Right cardiac atrium (tissue), 5 donors: ENCODE results near the gene DDX60. TPM values are rescaled to one million over a fixed set of nuclear protein-coding genes. Genes with fewer than 3 reads are reported as not detected.
A peak's percentile ranks its signal among the peaks of the same experiment; 100 is the strongest.
"Not testable (repeated sequence)": the region's sequence is repeated elsewhere in the genome, so short reads cannot be mapped to it uniquely, and the experiment has no call there.

Source experiments
- ATAC-seq, 2 donors: fragments of 200-7000 bp; cut with Tn5 transposase; one replicate each; pipeline versions ENCODE4 v1.8.0 to v1.9.1; 2020; ENCODE audit warnings: moderate library complexity in 2 of 2, mild to moderate bottlenecking in 1 of 2
- DNase-seq, 3 donors: peaks; one replicate each; pipeline ENCODE4 v3.0.0-alpha.2; 2020
- H3K27ac ChIP-seq: one replicate; pipeline ENCODE4 v1.5.1; 2013; ENCODE audit warnings: mild to moderate bottlenecking, low read length, control low read depth, moderate library complexity
- H3K27me3 ChIP-seq: one replicate; pipeline ENCODE4 v1.6.1; 2013; ENCODE audit not compliant: control insufficient read depth, insufficient read depth
- H3K4me1 ChIP-seq: one replicate; pipeline ENCODE4 v1.6.1; 2013; ENCODE audit warnings: low read length; ENCODE audit not compliant: control insufficient read depth, insufficient read depth
- H3K4me3 ChIP-seq: one replicate; pipeline ENCODE4 v1.5.1; 2013; ENCODE audit warnings: low read length, control low read depth
- H3K9me3 ChIP-seq: one replicate; pipeline ENCODE4 v1.6.1; 2013; ENCODE audit warnings: low read length; ENCODE audit not compliant: control insufficient read depth
- WGBS: extraction: QIAGEN DNeasy Blood & Tissue Kit; methylation state at CpG from one replicate; pipeline ENCODE4 v1.1.7; 2013; 5-methylcytosine and 5-hydroxymethylcytosine counted together
- intact Hi-C, 4 donors: fragments of 100-400 bp; cut with DNase I; formaldehyde crosslinking; loops; one replicate each; pipeline versions ENCODE4 v1.11.0 to v1.14.0; 2022 to 2023
- polyA plus RNA-seq: library from polyadenylated mRNA; stranded (reverse); fragments of 200-250 nt; gene quantifications from one replicate; pipeline ENCODE4 v1.2.3, GENCODE V29; 2013
- total RNA-seq, 4 donors: library from RNA; stranded (reverse); fragmentation: NEBNext Ultra II Directional; extraction: Animal tissue kit (Norgen Biotek cat#: 25700); gene quantifications; one replicate each; pipeline ENCODE4 v1.2.1, GENCODE V29; 2021
- donor health status: healthy with polysubstance abuse.
- donor health status: DM: no; HTN: yes; CAD: no.
- donor health status: DM: no; HTN: no; CAD: no.
- donor health status: DM: no; HTN: yes; CAD: no; lungs with severe emphysema.
- donor health status: DM: yes; HTN: yes; CAD: no.

DDX60 gene
- total and polyA plus RNA-seq, 5 donors, result 4.6 to 14.7 (median 9.5) TPM

GRCh38 chr4:168293386-168293975 lies 25.1 kb downstream of the DDX60 start:
- ATAC-seq (no peak), DNase-seq (no peak)
- Histone ChIP-seq H3K4me3 (no peak overlapping the region), H3K9me3 (no peaks in the 10 kb centered on the region), H3K27ac (no peak overlapping the region), H3K4me1 (no peaks in the 10 kb centered on the region), H3K27me3 (no peaks in the 10 kb centered on the region)
- intact Hi-C loops, result no loop called here
- WGBS, result 94% methylated on average over 3 of the region's 3 CpGs

- no peak for ATAC-seq
- Histone ChIP-seq H3K27me3 (no peaks in the 10 kb centered on the region), H3K4me1 (no peaks in the 10 kb centered on the region), H3K4me3 (no peak overlapping the region), H3K9me3 (no peaks in the 10 kb centered on the region), H3K27ac (no peak overlapping the region)
- WGBS, result 99% methylated on average over 1 of the region's 1 CpG
- no peak for DNase-seq
- intact Hi-C loops, result no loop called here
Measured at GRCh38 chr4:168291242-168291641, 27.3 kb downstream of the DDX60 start.

GRCh38 chr4:168285850-168286249 lies 32.7 kb downstream of the DDX60 start:
- H3K27me3 ChIP-seq, intact Hi-C loops, H3K9me3 ChIP-seq, H3K4me3 ChIP-seq, DNase-seq, ATAC-seq, H3K27ac ChIP-seq, H3K4me1 ChIP-seq: not testable (repeated sequence)
- 94% methylated on average over 1 of the region's 1 CpG for WGBS

- 79% methylated on average over 2 of the region's 2 CpGs for WGBS
- intact Hi-C loops, result no loop called here
- H3K9me3 ChIP-seq, result no peaks in the 10 kb centered on the region
- H3K27me3 ChIP-seq, result no peaks in the 10 kb centered on the region
- no peak for ATAC-seq
- no peak overlapping the region for H3K4me3 ChIP-seq
- H3K27ac ChIP-seq, result no peak overlapping the region
- no peaks in the 10 kb centered on the region for H3K4me1 ChIP-seq
- no peak for DNase-seq
Measured at GRCh38 chr4:168279556-168279955, 39.0 kb downstream of the DDX60 start.

- Histone ChIP-seq H3K4me1 (no peaks in the 10 kb centered on the region), H3K4me3 (no peak overlapping the region), H3K27ac (no peak overlapping the region), H3K9me3 (no peaks in the 10 kb centered on the region), H3K27me3 (no peaks in the 10 kb centered on the region)
- ATAC-seq, result no peak
- 96% methylated on average over 2 of the region's 2 CpGs for WGBS
- no peak for DNase-seq
- intact Hi-C loops, result no loop called here
Measured at GRCh38 chr4:168275836-168276235, 42.7 kb downstream of the DDX60 start.

GRCh38 chr4:168274871-168275270 lies 43.7 kb downstream of the DDX60 start:
- no peak overlapping the region for H3K4me3 ChIP-seq
- no peaks in the 10 kb centered on the region for H3K9me3 ChIP-seq
- no peak overlapping the region for H3K27ac ChIP-seq
- no peak for DNase-seq
- 97% methylated on average over 1 of the region's 1 CpG for WGBS
- ATAC-seq, result no peak
- H3K27me3 ChIP-seq, result no peaks in the 10 kb centered on the region
- no peaks in the 10 kb centered on the region for H3K4me1 ChIP-seq
- intact Hi-C loops, result no loop called here

GRCh38 chr4:168273838-168274237 lies 44.7 kb downstream of the DDX60 start:
- no peak for ATAC-seq
- H3K4me3 ChIP-seq, result no peak overlapping the region
- no peak for DNase-seq
- intact Hi-C loops, result no loop called here
- H3K9me3 ChIP-seq, result no peaks in the 10 kb centered on the region
- WGBS, result 86% methylated on average over 9 of the region's 9 CpGs
- H3K4me1 ChIP-seq, result no peaks in the 10 kb centered on the region
- no peaks in the 10 kb centered on the region for H3K27me3 ChIP-seq
- H3K27ac ChIP-seq, result no peak overlapping the region

- no peaks in the 10 kb centered on the region for H3K4me1 ChIP-seq
- H3K9me3 ChIP-seq, result no peaks in the 10 kb centered on the region
- WGBS, result 98% methylated on average over 2 of the region's 2 CpGs
- no peak overlapping the region for H3K27ac ChIP-seq
- no peak for DNase-seq
- intact Hi-C loops, result no loop called here
- no peaks in the 10 kb centered on the region for H3K27me3 ChIP-seq
- ATAC-seq, result no peak
- no peak overlapping the region for H3K4me3 ChIP-seq
Measured at GRCh38 chr4:168272488-168272887, 46.1 kb downstream of the DDX60 start.

- peak overlapping the region; percentile 34 for H3K27ac ChIP-seq
- 36% methylated on average over 2 of the region's 2 CpGs for WGBS
- no peak overlapping the region for H3K4me3 ChIP-seq
- DNase-seq (peak in 2 of 3 donors; percentile 29 to 60), ATAC-seq (peak; percentile 66)
- no peaks in the 10 kb centered on the region for H3K9me3 ChIP-seq
- intact Hi-C loops, result no loop called here
- no peaks in the 10 kb centered on the region for H3K27me3 ChIP-seq
- no peaks in the 10 kb centered on the region for H3K4me1 ChIP-seq
Measured at GRCh38 chr4:168269896-168270295, 48.7 kb downstream of the DDX60 start.

GRCh38 chr4:168265327-168265726 lies 53.2 kb downstream of the DDX60 start:
- 56% methylated on average over 1 of the region's 1 CpG for WGBS
- ATAC-seq (peak; percentile 57 to 72), DNase-seq (no peak)
- Histone ChIP-seq H3K4me1 (no peaks in the 10 kb centered on the region), H3K27me3 (no peaks in the 10 kb centered on the region), H3K4me3 (no peak overlapping the region), H3K9me3 (no peaks in the 10 kb centered on the region), H3K27ac (peak overlapping the region; percentile 62)
- intact Hi-C loops, result no loop called here

- DNase-seq, result no peak
- Histone ChIP-seq H3K4me3 (no peak overlapping the region), H3K27ac (no peak overlapping the region), H3K4me1 (no peaks in the 10 kb centered on the region), H3K27me3 (no peaks in the 10 kb centered on the region), H3K9me3 (no peaks in the 10 kb centered on the region)
- intact Hi-C loops, result no loop called here
- WGBS, result 60% methylated on average over 3 of the region's 3 CpGs
- ATAC-seq, result peak; percentile 92 to 94
Measured at GRCh38 chr4:168264903-168265302, 53.6 kb downstream of the DDX60 start.

- no peak overlapping the region for H3K4me3 ChIP-seq
- intact Hi-C loops, result no loop called here
- H3K4me1 ChIP-seq, result no peaks in the 10 kb centered on the region
- WGBS, result 97% methylated on average over 1 of the region's 1 CpG
- H3K27ac ChIP-seq, result no peak overlapping the region
- DNase-seq, result no peak
- no peaks in the 10 kb centered on the region for H3K27me3 ChIP-seq
- ATAC-seq, result no peak
- no peaks in the 10 kb centered on the region for H3K9me3 ChIP-seq
Measured at GRCh38 chr4:168263039-168263438, 55.5 kb downstream of the DDX60 start.
